ENCODE data around the gene STAMBPL1. TPM values are rescaled to one million over a fixed set of nuclear protein-coding genes. Genes with fewer than 3 reads are reported as not detected.

STAMBPL1 gene
- total RNA-seq, 1 donor, result 35.3 TPM

DNA sequence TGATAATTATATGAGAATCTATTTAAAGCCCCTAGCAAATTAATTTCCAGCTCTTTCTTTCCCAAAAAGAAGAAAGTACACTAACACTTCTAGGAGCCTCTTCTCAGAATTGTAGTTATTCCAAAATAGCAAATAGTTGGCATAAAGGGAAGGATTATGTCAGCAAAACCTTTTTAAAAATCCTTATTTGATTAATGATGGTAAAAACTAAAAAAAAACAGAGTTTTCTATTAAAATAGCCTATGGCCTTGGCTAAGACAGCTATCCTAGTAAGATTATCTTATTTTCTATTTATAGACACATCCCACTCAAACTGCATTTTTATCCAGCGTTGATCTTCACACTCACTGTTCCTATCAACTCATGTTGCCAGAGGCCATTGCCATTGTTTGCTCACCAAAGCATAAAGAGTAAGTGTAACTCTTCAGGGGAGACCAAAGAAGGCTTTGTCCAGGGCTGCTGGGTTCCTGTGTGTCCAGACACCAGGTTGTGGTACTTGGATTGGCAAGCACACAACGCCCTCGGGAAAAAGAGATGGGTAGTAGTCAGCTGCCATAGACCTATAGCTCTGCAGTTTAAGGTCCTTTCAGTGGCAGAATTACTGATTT, 41.0 kb downstream of the STAMBPL1 start:
- TF ChIP-seq, protein P1, sequence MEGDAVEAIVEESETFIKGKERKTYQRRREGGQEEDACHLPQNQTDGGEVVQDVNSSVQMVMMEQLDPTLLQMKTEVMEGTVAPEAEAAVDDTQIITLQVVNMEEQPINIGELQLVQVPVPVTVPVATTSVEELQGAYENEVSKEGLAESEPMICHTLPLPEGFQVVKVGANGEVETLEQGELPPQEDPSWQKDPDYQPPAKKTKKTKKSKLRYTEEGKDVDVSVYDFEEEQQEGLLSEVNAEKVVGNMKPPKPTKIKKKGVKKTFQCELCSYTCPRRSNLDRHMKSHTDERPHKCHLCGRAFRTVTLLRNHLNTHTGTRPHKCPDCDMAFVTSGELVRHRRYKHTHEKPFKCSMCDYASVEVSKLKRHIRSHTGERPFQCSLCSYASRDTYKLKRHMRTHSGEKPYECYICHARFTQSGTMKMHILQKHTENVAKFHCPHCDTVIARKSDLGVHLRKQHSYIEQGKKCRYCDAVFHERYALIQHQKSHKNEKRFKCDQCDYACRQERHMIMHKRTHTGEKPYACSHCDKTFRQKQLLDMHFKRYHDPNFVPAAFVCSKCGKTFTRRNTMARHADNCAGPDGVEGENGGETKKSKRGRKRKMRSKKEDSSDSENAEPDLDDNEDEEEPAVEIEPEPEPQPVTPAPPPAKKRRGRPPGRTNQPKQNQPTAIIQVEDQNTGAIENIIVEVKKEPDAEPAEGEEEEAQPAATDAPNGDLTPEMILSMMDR (IDR thresholded peaks at IDR 0.05; ENCODE audit: insufficient read depth, low read length), result no peak
- no peak overlapping the region for H3K4me3 ChIP-seq (ENCODE audit: low read depth, low read length)
- DNase-seq (ENCODE audit: low read depth), result peak; percentile 80

DNA sequence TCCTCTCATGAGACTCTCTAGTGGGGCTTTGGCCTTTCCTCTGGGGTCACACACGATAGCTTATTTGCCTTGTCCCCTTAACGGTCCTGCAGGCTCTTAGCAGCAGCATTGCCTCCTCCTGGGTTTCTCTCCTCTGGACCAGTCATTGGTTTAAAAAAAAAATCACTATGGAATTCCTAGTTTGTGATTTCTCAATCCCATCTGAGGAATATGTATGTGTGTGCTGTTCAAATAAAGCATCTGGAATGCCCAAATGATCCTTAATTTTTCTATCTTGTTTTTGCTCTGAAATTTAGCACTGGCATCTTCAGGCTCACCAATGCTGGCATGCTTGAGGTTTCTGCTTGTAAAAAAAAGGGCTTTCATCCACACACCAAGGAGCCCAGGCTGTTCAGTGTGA, 42.0 kb downstream of the STAMBPL1 start:
- peak; percentile 42 for DNase-seq (ENCODE audit: low read depth)
- TF ChIP-seq, protein P1 (IDR thresholded peaks at IDR 0.05; ENCODE audit: insufficient read depth, low read length), result no peak
- no peak overlapping the region for H3K4me3 ChIP-seq (ENCODE audit: low read depth, low read length)

DNA sequence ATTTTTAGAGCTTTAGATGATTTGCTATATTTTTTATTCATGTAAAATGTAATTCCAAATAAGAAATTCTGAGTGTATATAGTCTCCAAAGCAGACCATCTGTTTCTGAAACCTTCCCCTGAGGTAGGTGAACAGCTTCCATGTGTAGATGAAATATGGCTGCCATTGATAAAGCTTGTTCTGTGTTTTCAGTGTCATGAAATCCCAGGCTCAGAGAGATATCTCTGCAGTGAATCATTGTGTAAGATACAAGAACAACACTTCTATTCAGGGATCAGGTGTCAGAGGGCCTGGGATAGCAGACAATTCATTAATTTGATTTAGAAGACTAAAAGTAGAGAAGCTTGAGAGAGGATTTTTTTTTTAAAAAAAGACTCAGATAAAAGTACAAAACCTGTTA, 43.5 kb downstream of the STAMBPL1 start:
- no peak overlapping the region for H3K4me3 ChIP-seq (ENCODE audit: low read depth, low read length)
- DNase-seq (ENCODE audit: low read depth), result peak; percentile 25
- TF ChIP-seq, protein P1 (IDR thresholded peaks at IDR 0.05; ENCODE audit: insufficient read depth, low read length), result no peak

DNA sequence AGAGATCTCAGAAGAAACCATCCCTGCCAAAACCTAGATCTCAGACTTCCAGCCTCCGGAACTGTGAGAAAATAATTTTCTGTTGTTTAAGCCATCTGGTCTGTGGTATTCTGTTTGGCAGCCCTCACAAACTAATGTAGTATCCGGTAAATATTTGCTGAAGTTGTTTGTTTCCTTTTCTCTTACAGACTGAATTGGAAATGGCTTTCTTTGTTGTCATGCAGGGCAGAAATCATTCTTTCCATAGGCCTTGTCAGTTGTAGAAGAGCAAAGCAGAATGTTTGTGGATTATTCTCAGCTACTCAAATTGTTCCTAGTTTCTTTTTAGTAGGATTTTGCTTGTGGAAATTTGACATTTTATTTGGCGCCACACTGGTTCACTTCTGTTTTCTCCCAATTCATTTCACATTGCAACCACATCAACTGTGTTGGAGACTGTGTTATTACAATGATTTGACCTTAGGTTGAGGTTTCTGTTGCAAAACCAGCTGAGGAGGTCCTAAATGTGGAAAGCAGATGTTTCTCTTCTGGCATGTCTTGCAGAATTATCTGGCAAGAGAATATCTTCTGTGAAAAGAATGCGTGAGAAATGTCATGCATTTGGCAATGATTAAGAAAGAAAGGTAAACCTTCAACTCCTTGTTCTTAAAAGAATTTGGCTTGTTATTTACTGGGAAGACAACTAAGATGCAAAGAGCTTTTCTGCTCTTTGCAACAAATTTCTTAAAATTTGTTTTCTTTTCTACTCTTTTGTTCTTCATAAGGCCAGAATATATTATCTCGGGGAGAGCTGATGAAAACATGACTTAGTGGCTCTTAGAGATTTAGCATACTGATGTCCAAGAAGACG, 46.7 kb downstream of the STAMBPL1 start:
- peak overlapping the region; percentile 10 for H3K4me3 ChIP-seq (ENCODE audit: low read depth, low read length)
- DNase-seq (ENCODE audit: low read depth), result peak; percentile 97
- TF ChIP-seq, protein P1 (IDR thresholded peaks at IDR 0.05; ENCODE audit: insufficient read depth, low read length), result no peak

DNA sequence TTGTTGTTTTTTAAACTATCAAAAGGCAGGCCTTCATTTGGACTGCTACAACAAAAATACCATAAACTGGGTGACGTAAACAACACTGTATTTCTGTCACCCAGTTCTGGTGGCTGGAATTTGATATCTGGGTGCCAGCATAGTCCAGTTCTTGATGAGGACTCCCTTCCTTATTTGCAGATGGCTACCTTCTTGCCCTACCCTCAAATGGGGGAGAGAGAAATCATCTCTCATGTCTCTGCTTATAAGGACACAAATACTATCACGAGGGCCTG, 47.3 kb downstream of the STAMBPL1 start:
- no peak overlapping the region for H3K4me3 ChIP-seq (ENCODE audit: low read depth, low read length)
- TF ChIP-seq, protein P1 (IDR thresholded peaks at IDR 0.05; ENCODE audit: insufficient read depth, low read length), result no peak
- DNase-seq (ENCODE audit: low read depth), result no peak

DNA sequence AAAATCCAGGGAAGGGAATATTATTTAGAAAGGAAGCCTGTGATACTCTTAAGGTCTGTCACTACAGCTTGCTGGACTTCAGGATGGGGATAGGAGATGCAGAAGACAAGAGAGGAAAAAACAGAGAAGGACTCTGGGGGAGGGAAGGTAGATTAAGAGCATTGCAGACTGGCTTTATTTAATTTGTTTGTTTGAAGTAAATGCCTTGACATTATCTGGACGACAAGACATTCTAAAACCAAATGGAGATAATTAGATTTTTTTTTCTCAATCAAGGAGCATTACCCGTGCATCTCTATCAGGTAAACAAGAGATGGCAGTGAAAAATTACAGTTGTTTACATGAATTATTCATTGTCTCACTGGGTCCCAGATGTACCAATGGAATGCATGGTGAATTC, 48.2 kb downstream of the STAMBPL1 start:
- DNase-seq (ENCODE audit: low read depth), result no peak
- TF ChIP-seq, protein P1 (IDR thresholded peaks at IDR 0.05; ENCODE audit: insufficient read depth, low read length), result no peak
- H3K4me3 ChIP-seq (ENCODE audit: low read depth, low read length), result no peak overlapping the region

Data from fibroblast of the aortic adventitia (primary cell).